GM19239 (cell line): ENCODE measurements around the gene LPIN1.

Source experiments
- DNase-seq: peaks from one replicate; pipeline ENCODE4 v3.0.0; 2011; ENCODE audit warnings: low spot score; ENCODE audit not compliant: insufficient read length
- FAIRE-seq: peaks from 2 replicates; lab custom pipeline; 2011; peaks lifted over from hg19 to GRCh38; lab: Jason Lieb, UNC

The LPIN1 gene

DNA sequence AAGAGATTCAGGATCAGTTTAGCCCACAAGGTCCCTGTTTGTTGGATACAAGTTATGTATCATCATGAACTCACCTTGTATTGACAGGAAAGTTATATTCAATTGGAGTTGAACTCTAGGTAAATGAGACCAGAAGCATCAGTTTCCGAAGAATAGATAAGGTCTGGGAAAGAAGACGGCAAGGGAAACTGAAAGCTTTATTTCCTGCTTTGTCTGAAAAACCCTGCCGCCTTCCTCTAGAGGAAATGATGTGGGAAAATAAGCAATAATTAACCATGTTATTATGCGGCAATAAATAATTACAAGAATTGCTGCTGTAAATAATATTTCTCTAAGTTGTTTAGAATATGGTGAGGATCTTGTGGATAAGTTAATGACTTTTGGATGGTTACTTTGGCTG is 32.0 kb downstream of the LPIN1 start:
- FAIRE-seq (no peak), DNase-seq (no peak)

DNA sequence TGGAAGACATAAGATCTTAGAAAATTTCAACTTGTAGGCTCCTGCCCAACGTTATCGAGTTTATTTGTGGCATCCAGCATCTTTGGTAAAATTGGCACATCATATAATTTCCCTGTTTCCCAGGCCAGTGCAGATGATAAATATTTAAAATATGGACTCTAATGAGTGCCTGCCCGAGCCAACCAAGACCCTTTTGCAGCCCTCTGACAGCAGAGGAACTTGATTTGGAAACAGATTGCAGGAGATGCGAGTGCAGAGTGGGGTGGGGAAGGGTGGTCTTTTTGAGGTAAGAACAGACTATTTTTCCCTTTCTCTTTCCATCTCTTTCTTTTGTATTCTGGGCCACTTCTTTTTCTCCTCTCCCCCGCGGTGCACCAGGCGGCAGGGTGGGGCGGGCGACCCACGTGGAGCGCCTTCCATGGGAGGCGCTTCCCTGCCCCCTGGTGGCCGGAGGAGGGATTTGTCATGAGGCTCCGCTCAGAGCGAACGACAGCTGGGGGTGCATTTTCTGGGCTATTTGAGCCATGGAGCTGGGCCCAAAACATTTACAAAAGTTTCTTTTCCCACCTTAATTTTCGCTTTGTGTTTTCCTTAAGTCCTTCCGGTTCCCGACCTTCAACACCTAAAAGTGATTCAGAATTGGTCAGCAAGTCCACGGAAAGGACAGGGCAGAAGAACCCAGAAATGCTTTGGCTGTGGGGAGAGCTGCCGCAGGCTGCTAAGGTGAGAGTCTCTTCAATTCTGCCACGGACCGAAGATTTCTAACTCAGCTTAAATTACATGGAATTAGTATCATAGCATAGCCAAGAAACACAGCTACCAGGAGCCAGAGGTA is 32.7 kb downstream of the LPIN1 start:
- DNase-seq = peak; percentile 69
- FAIRE-seq = peak; percentile 88

DNA sequence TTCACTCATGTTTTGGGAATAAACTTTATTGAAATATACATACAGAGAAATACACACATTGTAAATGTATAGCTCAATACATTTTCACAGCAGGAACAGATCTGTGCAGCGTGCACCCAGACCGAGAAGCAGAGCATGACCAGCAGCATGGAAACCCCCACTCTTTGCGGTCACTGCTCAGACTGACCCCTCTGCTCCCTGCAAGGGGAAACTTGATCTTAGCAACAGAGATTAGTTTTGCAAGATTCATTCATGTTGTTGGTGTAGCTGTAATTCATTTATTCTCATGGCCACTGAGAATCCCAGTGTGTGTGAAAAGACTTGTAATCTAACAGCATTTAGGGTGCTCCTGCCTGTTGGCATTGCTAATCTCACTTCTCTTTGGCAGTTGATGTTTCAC is 35.2 kb downstream of the LPIN1 start:
- no peak for DNase-seq
- FAIRE-seq = no peak

DNA sequence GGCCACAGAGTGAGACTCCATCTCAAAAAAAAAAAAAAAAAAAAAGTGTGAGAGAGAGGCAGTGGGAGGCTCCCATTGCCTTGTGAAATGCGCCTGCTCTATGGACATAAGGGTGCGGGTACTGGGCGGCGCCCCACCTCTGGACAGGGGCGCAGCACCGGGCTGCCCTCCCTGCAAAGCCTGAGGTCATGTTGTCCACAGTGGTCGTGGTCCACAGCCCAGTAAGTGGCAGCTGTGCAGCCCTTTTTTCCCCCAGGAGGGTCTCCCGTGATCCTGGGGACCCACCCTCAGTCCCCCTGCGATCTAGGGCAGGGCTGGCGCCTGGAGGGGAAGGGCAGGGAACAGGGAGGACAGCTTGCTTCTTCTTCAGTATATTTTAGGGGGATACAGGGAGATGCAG is 37.8 kb downstream of the LPIN1 start:
- DNase-seq (no peak), FAIRE-seq (no peak)

DNA sequence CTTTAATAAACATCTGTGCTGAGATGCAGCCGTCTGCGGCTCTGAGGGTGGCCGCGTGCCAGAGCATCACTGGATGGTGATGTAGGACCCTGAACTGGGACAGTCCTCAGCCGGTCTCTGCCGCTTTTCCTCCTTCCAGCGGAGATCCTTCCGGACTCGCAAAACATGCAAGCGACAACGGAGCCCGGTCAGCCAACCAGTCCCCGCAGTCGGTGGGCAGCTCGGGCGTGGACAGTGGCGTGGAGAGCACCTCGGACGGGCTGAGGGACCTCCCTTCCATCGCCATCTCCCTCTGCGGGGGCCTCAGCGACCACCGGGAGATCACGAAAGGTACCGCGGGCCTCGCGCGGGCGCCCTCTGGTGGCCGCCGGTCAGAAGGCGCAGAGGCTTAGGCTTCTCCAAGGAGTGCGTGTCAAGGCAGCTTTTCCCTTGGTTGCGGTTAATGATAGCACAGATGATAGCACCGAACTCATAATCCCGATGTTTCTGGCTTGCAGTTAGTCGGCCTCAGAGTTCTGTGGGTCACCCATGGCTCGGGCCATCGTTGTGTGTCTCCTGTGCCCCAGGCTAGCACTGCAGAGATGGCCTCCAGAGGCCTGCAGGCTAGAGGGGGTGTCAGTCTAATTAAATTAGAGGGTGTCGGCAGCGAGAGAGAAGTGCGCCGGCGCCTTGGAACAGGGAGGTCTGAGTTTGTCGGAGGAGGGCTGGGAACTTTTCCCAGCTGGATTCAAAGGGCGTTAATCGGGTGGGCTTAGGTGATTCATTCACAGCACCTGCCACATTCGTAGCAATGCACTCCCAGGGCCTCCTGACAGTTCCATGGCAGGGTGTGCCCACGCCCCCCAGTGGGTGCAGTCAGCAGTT is 38.5 kb downstream of the LPIN1 start:
- DNase-seq (peak; percentile 39), FAIRE-seq (peak; percentile 66)

DNA sequence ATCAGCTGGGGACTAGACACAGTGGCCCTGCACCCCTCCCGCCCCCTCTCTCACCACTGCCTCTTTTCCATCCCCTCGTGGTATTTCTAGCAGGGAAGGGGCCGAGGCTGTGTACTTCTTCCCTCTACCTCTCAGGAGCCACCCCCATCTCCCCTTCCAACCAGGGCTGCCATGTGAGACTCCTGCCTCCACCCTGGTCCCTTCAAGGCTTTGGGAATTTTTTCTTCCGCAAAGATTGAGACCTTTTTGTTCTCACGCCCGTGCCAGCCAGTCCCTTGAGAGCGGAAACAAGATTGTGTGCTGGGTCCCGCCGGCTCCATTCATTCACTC is 39.1 kb downstream of the LPIN1 start:
- FAIRE-seq (no peak), DNase-seq (no peak)

DNA sequence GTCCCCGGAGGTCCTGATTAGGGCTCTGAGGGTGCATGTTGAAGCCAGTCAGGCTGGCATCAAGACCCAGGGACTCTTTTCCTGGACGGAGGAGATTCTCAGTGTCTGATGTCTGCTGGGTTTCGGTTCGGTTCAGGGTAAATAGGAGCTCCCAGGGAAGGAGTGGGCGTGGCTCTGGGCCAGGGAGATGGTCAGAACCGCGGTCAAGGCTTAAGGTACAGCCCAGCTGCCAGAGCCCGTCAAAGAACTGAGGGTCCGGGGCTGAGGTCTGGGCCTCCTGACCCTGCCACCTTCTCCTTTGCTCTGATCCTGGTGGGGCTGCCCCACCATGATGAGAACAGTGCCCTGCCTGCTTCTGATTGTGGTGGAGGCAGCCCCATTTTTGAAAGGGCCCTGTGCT is 39.8 kb downstream of the LPIN1 start:
- FAIRE-seq = no peak
- no peak for DNase-seq

DNA sequence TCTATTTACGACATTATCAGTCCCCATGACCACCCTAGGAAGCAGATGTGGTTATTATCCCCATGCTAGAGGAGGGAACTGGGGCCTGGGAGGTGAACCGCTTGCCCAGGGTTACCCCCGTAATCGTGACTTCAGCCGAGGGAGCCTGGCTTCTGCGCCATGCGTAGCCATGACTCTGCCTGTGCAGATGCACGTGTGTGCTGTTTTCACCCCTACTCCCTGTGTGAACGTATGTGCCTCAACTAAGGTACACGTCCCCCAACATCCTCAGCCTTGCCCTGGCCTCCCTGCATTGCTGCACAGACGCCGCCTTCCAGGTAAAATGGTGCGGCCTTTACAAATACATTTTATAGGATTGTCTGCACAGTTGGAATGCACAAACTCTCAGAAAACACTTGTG is 40.2 kb downstream of the LPIN1 start:
- FAIRE-seq (no peak), DNase-seq (no peak)

DNA sequence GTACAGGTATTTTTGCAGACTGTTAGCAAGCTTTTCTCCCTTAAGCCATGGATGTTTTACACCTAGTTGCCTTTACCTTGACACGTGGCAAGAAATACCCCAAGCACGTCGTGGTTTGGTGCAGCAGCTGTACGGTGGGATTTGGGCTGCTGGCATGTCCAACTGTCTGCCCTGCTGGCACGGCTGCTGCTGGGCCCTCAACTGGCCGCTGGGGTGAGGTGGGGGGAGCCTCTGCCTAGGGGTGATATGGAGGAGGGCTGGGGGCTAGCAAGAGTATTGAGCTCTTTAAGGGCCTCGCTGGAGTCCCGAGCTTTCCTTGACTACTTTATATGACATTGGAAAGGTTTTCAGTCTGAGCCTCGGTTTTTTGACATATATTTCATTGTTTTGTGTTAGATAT is 41.6 kb downstream of the LPIN1 start:
- no peak for DNase-seq
- FAIRE-seq = no peak

DNA sequence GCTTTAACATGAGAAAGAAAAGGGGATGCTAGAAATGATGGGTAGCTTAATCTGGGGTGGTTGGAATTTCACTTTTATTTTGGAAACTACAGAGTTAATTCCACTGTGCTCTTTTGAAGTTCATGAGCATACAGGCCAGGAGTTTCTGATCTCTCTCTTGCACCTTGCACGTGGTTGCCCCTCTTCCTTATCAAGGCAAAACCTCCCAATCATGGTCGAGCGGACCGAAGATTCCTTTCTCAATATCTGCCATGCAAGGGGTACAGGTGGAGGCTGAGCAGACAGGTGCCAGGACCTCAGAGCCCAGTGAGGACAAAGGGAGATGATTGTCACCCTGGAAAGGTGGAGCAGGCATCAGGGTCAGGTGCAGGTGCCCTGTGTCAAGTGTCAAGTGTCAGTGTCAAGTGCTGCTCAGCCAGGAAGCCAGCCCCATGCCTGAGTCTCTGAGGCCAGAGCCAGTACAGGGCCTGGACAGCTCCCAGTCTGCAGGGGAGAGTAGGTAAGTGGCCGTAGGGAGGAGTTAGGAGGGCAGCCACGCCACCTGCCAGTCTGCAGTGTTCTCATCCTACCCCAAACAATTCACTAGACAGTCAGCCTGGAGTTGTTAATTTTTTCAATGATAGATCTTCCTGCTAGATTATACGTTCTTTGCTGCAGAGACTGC is 42.2 kb downstream of the LPIN1 start:
- DNase-seq (no peak), FAIRE-seq (no peak)

DNA sequence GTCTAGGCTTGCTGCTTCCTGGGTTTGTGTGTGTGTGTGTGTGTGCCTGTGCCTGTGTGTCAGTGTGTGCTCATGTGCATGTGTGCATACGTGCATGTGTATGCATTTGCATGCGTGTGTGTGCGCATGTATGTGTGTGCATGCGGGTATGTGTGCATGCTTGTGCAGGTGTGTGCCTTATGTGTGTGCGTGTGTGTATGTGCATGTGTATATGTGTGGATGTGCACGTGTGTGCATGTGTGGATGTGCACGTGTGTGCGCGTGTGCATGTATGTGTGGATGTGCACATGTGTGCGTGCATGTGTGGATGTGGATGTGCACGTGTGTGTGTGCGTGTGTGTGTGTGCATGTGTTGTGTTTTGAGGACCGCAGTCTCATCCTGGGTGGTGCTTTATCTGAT is 42.8 kb downstream of the LPIN1 start:
- no peak for FAIRE-seq
- DNase-seq = no peak

DNA sequence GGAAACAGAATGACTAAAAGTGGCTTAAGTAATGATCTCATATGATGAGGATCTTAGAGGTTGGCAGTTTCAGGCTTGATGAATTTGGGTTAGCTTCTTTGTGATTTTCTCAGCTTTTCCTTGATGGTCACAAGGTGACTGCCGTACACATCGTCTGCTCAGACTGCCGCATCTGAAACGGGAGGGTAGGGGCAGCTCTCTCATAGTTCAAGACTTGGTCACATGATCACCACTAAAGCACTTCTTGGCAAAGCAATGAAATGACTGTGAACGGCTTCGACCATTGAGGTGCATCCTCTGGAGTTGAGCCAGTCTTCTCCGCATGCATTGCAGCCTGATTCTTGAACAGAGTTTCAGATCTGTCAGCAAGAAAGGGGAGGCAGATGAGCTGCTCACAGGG is 43.8 kb downstream of the LPIN1 start:
- FAIRE-seq (no peak), DNase-seq (no peak)

DNA sequence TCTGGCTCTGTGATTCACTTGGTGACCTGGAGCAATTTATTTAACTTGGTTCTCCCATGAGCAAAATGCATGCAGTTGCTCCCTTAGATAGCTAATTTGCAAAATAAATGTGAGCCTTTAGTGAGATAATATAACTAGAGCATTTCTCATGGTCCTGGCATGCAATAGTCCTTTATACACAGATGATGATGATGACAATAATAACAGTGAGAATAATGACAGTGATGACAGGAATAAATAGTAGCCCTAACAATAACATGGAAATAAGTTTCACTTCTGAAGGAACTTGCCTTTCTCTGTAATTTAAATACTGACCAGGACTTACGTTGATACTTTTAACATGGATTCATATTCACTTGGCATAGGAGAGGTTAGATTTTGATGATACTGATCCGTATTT is 49.2 kb downstream of the LPIN1 start:
- DNase-seq (no peak), FAIRE-seq (no peak)

DNA sequence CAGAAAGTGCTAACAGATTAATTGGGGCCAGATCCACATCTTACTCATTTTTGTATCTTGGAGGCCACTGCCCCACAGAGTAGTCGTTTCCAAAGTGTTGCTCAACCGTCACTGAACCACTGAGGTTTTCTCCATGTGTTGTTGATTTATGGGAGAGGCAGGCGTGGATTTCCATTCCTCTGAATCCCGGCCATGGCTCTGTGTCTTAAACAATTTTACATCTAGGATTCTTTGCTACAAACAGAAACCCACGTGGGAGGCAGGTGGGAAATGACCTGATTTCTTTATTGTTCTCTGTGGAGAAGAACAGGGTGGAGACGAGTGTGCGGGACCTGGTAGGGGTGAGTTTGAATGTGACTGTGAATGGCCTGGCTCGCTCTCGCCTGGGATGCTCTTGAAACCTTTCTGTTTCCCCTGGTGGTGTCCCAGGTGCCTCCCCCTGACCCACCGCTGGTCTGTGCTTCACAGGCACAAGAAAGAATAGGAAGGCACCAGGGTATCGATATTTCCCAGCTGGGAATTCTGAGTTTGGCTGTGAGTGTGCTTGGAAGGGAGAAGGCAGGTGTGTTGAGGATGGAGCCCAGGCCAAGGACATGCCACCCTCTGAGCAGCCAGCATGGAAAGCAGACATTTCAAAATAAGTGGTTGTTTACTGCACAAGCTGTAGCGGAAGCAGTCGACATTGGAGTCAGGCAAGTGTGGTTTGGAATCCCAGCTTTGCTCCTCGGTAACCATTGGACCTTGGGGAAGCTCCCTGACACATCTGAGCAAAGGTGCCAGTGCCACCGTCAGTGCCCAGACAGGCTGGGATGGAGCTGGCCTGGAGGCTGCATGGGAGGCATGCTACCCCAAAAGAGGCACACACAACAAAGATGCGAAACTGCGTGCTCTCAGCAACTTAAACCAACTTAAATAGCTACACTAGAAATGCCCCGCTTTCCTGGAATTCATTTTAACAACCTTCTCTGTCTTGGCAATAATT is 50.0 kb downstream of the LPIN1 start:
- DNase-seq (no peak), FAIRE-seq (no peak)

DNA sequence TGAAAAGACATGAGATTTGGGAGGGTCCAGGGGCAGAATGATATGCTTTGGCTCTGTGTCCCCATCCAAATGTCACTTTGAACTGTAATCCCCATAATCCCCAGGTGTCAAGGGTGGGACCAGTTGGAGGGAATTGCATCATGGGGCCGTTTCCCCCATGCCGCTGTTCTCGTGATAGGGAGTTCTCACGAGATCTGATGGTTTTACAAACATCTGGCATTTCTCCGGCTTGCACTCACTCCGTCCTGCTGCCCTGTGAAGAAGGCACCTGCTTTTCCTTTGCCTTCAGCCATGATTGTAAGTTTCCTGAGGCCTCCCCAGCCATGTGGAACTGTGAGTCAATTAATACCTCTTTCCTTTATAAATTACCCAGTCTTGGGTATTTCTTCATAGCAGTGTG is 51.4 kb downstream of the LPIN1 start:
- DNase-seq = no peak
- no peak for FAIRE-seq

DNA sequence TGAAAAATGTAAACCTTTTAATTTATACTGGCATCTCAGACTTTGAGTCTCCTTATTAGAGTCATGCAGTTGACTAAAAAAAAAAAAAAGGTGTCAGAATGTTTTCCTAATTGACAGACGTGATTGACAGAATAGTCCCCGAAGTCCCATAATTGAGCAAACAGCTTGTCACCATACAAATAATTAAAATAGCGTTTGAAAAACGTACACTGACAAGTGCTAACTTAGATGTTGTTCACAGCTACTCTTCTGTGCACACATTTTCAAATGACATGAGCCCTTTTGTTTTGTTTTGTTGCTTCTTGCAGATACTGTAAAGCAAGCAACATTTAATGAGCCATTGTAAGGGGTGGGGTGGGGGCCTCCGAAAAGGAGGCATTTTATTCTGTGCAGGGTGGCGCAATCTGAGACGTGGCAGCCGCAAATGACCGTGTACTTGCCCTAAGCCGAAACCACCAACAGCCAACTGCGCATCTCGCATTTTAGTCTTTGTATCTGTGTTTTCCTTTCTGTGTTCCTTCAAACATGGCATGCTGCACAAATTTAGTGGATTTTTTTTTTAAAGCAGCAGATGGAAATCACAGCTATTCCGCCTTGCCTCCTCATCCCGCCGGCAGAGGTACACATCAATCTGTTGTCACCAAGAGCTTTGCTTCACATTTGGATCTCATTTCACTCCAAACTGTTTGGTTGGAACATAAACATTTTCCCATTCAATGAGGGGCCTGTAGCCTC is 52.4 kb downstream of the LPIN1 start:
- FAIRE-seq (no peak), DNase-seq (no peak)

DNA sequence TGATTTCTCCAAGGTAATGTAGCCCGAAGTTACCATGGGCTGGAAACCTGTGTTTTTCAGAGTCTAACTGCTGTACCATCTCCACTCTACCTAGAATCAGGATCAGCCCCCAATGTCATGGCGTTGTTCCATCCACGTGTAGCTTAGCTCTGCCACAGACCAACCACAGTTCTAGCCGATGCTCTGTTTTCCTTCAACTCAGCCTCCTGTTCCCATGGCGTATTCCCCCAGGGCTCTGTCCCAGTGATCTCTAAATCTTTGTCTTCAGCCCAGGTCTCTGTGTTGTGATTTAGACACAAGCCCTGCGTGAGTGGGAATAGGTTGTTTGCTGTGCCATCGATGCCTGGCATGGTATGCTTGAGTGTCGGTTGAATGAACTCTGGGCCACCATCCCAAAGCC is 53.4 kb downstream of the LPIN1 start:
- no peak for DNase-seq
- FAIRE-seq = no peak

DNA sequence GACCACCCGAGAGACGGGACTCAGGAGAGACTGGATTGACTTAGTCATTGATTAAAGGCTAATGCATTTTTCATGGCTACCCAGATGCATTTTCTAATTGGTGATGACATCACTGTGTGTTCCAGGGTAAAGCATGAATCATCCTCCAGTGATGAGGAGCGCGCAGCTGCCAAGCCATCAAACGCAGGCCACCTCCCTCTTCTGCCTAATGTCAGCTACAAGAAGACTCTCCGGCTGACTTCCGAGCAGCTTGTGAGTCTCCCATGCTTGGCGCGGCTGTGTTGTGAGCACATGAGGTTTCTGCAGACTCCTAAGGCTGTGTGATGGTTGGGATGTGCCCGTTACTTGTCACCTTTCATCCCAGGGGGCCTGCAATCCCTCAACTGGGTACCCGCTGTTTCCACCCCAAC is 56.4 kb downstream of the LPIN1 start:
- FAIRE-seq = no peak
- DNase-seq = no peak

DNA sequence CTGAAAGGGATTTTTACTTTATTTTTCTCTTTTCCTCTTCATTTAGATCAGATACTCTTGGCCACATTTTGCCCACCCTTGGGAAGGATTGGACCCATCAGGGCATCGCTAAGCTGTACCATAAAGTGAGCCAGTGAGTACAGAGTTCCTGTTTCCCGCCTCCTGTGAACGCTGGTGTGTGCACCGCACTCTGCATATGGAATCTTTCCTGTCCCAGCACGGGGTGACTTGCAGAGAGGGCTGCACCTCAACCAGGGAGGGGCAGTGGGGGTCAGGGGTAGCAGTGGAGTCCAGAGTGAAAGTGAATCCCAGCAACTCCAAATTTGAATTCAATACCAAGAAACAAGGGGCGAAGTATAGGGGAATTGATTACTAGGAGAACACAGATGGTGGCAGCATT is 58.6 kb downstream of the LPIN1 start:
- DNase-seq (no peak), FAIRE-seq (no peak)
